ENCODE measurements around the gene ITPRID2.

DNA sequence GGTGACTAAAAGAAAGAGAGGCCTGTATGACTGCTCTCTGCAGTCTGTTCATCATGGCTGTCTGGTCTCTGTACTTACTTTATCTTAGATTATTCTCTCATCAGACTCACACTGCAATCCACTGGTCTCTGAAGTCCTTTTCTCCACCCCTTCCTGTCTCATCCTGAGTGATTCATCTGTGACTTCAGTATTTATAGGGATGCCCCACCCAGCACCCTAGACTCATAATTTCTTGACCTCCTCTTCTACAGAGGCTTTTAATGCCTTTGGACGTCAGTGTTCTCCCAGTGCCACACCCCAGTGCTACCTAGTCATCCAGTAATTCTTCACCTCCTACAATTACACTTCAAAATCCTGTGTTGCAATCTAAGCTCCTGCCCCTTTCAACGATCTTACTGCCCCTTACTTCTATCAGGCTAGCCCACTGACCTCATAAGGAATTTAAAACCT, 14.9 kb upstream of the ITPRID2 start:
- TF ChIP-seq POLR2AphosphoS5 (IDR thresholded peaks at IDR 0.05; ENCODE audit: borderline replicate concordance, low read depth, low read length) (no peak), EZH2 (IDR thresholded peaks at IDR 0.05) (no peak), FOXP2 (optimal IDR thresholded peaks at IDR 0.05; ENCODE audit: control extremely low read depth, extremely low read length, insufficient read depth) (no peak)
